Measurements from ENCODE around the gene RFTN1.

The RFTN1 gene

GRCh38 chr3:16335772-16336645 is 177.5 kb downstream of the RFTN1 start:
- no peak for TF ChIP-seq CTCF (IDR thresholded peaks at IDR 0.05; ENCODE audit: low read depth, low read length)
- no peak overlapping the region for H3K4me3 ChIP-seq (ENCODE audit: low read depth, low read length)

- TF ChIP-seq CTCF (IDR thresholded peaks at IDR 0.05; ENCODE audit: low read depth, low read length) = no peak
- H3K4me3 ChIP-seq (ENCODE audit: low read depth, low read length) = no peak overlapping the region
These were observed 178.2 kb downstream of the RFTN1 start for GRCh38 chr3:16335333-16335732.

GRCh38 chr3:16334909-16335308 is 178.6 kb downstream of the RFTN1 start:
- no peak for TF ChIP-seq CTCF (IDR thresholded peaks at IDR 0.05; ENCODE audit: low read depth, low read length)
- H3K4me3 ChIP-seq (ENCODE audit: low read depth, low read length) = no peak overlapping the region

GRCh38 chr3:16332904-16333426 is 180.5 kb downstream of the RFTN1 start:
- no peak overlapping the region for H3K4me3 ChIP-seq (ENCODE audit: low read depth, low read length)
- no peak for TF ChIP-seq CTCF (IDR thresholded peaks at IDR 0.05; ENCODE audit: low read depth, low read length)

GRCh38 chr3:16331319-16331883 is 182.1 kb downstream of the RFTN1 start:
- TF ChIP-seq CTCF (IDR thresholded peaks at IDR 0.05; ENCODE audit: low read depth, low read length) = no peak
- no peak overlapping the region for H3K4me3 ChIP-seq (ENCODE audit: low read depth, low read length)

- no peak overlapping the region for H3K4me3 ChIP-seq (ENCODE audit: low read depth, low read length)
- TF ChIP-seq CTCF (IDR thresholded peaks at IDR 0.05; ENCODE audit: low read depth, low read length) = no peak
These were observed 183.1 kb downstream of the RFTN1 start for GRCh38 chr3:16330351-16330750.

- TF ChIP-seq CTCF (IDR thresholded peaks at IDR 0.05; ENCODE audit: low read depth, low read length) = no peak
- H3K4me3 ChIP-seq (ENCODE audit: low read depth, low read length) = no peak overlapping the region
These were observed 183.7 kb downstream of the RFTN1 start for GRCh38 chr3:16329826-16330129.

Data from WI38 (cell line).